Stimulated activated CD4-positive, alpha-beta T cell treated with anti-CD3 and anti-CD28 coated beads, Interleukin-1b, Interleukin-23, amount 100 ng/mL, for 24 hours (primary cell): ENCODE data around the gene CIROP.

Experiments used
- DNase-seq, 4 experiments: peaks; one replicate each; pipeline ENCODE4 v3.0.0-alpha.2; 2020; ENCODE audit warnings: low read depth in 4 of 4, low spot score in 1 of 4

Gene CIROP

DNA sequence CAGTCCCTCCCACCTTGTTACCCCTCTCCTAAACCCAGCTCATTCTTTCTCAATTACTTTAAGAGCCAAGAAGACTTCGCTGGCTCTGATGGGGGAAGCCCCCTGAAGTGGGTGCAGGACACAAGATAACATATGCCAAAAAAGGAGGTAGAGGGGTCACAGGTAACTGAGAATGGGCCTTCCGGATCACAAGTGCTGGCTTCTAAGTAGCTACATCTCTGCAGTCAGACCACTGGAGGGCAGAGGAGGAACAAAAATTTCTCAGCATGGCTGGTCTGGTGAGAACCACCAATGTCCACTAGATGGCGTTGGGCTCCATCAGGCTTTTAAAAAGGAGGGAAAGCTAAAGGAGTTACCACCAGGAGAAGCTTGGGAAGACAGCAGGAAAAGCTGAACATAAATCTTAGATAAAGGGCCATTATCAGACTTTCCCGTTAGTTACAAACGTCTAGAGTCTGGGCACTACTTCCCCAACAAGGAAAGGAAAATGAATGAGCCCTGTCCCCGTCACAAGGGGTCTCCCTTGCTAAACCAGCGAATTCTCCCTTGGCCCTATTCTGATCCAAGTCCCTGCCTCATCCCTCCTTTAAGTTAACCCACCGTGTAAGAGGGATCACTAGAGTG lies 35.9 kb downstream of the CIROP start:
- DNase-seq, result peak; percentile 44 to 55 (median 50)

DNA sequence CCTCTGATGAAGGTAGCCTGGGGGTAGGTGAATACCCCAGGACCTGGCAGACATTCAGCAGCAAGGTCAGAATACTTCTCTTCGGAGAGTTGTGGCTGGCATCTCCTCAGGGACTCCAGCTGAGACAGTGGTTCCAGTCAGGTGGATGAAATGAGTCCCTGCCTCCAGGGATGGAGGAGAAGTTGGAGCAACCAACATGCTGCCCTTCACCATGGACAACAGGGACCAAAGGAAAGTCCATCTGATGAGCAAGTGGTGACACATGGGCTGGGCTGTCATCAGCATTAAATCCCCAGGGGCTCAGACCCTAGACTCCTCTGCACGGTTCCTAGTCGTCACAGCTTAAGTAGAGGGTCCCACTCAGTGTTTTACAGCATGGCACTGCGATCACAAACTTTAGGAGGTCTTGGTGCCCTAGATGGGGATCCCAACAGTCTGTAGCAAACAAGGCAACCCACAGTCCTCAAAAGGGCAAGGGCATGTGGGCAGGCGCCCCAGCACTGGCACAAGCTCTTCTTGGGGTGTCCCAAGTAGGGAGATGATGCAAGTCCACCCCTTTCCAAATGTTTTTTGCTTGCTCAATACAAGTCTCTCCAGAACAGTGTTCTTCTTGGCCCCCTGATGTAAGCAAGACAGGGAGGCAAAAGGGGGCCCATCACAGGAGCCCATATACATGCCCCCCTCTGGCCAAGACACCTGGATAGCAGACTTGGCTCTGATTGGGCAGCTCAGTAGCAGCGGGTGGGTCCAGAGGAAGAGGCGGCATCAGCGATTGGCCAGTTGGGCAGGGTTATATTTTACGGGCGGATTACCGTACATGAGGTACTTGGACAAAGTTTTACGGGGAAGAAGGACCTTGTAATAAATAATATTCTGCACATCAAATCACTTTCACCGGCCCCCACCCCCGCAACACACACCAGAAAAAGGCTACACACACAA lies 36.7 kb downstream of the CIROP start:
- no peak for DNase-seq

- DNase-seq, result no peak
These were observed 37.7 kb downstream of the CIROP start for GRCh38 chr14:23066855-23067744.

GRCh38 chr14:23066368-23066767 lies 38.4 kb downstream of the CIROP start:
- no peak for DNase-seq

- no peak for DNase-seq
These were observed 41.2 kb downstream of the CIROP start for GRCh38 chr14:23063601-23064000.

DNA sequence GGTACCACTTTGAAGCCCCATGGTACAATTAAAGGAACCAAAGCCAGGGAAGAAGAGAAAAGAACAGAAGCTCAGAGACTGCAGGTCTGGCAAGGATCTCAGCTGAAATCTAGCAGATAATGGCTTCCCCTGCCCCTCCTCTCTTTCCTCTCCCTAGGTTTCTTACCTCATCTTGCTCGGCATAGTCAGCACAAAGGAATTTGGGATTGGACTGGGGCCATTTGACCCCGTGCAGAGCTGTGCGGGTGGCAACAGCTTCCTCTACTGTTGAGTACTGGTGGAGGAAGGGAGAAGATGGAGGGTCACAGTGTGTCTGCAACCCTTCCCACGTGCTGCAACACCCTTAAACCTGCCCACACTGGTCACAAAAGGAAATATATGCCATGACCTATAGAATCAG lies 42.8 kb downstream of the CIROP start:
- no peak for DNase-seq

DNA sequence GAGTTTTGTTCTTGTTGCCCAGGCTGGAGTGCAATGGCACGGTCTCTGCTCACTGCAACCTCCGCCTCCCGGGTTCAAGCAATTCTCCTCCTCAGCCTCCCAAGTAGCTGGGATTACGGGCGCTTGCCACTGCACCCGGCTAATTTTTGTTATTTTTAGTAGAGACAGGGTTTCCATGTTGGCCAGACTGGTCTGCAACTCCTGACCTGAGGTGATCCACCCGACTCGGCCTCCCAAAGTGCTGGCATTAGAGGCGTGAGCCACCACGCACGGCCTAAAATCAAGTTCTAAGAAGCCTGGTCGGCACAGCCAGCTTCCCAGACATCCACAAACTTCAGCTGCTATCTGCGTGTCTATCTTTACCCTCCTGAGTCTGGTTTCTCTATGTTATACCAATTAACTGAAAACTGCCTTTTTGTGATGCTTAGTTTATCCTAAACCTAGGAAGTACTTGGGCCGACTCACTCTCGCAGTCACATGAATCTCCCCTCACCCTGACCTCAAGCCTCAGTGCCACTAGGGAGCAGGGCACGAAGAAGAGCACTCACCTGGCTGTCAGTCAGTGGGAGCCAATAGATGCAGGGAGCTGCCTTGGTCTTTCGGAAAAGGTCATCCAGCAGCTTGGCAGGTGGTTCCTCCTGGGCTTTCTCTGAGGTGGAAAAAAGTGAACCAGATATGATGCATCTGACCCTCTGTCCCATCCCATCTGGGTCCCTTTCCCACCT lies 44.1 kb downstream of the CIROP start:
- no peak for DNase-seq

DNA sequence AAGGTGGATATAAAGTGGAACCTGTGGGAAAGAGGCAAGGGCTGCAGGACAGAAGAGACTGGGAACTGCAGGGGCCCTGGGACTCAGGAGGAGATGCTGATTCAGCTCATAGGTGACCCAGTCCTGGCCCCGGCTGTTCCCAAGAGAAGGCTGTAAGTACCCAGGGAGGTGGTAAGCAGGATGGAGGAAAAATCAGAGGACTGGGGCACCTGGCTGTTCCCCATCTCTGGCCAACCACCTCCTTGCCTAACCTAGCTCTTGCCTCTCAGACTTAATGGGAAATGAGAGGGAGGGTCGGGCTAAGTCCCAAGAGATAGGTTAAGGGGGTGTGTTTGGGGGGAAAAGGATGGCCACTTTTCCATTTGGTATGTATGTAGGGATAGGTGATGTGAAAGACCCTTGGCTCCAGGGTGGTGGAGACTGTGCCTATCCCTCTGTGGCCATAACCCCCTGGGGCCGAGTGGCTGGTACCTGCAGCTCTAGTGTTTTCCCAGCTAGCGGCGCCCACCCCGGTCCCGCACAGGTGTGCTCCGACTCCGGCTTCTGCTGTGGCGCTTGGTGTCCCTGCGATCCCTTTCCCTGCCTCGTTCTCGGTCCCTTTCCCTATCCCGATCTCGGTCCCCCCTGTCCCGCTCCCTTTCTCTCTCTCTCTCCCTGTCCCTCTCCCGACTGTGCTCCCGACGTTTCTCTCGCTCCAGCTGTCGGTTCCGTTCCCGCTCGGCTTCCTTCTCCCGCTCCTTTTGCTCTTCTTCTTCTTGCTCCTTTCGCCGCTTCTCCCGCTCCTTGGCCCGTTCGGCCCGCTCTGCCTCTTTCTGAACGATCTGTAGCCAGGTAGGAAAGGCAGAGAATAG lies 45.9 kb downstream of the CIROP start:
- DNase-seq, result no peak

DNA sequence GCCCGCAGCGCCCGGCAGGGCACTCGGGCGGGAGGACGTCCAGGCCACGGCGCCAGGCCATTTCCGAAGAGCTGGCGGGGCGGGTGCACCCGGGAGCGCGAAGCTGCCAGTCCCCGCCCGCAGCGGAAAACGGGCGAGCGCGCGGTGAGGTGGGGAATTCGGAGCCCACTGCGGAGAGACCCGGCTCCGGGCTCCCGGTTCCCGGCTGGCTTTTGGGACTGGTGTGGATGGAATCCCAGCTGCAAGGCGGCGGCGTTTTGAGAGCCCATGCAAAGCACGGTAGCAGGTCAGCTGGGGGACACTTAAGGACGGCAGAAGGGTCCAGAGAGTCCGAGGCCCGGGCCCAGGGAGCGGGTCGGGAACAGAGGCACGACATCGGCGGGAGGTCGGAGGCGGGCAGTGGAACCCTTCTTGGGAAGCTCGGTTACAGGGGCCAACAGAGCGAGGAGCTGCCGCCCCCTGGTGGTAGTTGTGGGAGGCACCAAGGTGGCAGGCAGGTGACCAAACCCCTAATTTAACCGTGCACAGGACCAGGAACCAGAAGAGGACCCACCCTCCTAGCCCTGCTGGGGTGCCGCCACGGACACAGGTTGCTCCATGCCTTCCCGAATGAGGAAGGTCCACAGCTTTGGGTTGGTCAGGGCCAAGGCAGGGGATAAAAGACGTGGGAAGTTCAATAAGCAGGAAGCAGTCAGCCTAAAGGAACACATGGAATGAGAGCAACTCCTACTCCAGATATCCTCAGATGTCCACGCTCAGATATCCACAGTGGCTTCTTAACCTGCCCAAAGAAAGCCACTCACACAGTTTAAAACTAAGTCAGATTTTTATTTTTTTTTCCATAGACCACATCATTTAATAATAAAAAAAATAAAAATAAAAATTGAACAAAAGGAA lies 46.8 kb downstream of the CIROP start:
- DNase-seq, result peak; percentile 76 to 82 (median 78)

- DNase-seq, result peak in 1 of 4 experiments; percentile 59
These were observed 47.6 kb downstream of the CIROP start, which contains the start of gene CDH24 for GRCh38 chr14:23056956-23057756. Gene CDH24 (minus strand): TSS chr14:23057520. CDS start chr14:23055733, 1,787 bp downstream.

- peak in 2 of 4 experiments; percentile 26 to 54 for DNase-seq
These were observed 48.4 kb downstream of the CIROP start for GRCh38 chr14:23056145-23056955.

DNA sequence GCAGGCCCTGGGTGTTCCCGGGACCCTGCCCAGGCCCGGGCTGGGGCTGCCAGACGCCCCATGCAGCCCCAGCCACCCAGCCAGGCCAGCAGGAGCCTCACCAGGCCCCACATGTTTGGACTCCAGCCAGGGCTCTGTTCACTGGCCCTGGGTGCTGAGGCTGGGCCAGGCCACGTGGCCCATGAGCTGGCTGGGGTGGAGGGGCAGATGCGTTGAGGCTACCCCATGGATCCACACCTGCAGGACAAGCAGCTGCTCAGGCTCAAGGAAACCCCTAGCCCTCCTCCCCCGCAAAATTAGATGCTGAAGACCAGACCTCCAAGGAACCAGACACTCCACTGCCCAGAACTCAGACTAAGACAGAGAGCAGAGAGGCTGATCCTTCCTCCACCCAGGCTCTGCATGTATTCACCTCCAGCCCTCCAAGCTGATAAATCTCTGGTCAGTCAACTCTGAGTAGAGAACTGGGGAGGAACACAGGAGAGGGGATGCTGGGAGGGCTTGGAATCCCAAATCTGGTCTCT lies 49.1 kb downstream of the CIROP start:
- DNase-seq, result no peak

- DNase-seq, result no peak
These were observed 49.6 kb downstream of the CIROP start for GRCh38 chr14:23055147-23055550.

GRCh38 chr14:23054000-23054811 lies 50.6 kb downstream of the CIROP start:
- peak in 1 of 4 experiments; percentile 21 for DNase-seq

- DNase-seq, result no peak
These were observed 51.4 kb downstream of the CIROP start for GRCh38 chr14:23053426-23053825.

- no peak for DNase-seq
These were observed 52.1 kb downstream of the CIROP start for GRCh38 chr14:23052671-23053070.
